Activated B cell treated with CpG ODN at 0.5 μM for 24 hours (primary cell): ENCODE results near the gene REL. TPM values are rescaled to one million over a fixed set of nuclear protein-coding genes. Genes with fewer than 3 reads are reported as not detected.

Experiments used
- ATAC-seq: fragments of 200-7000 bp; cut with Tn5 transposase; one replicate; pipeline ENCODE4 v1.10.0; 2021; ENCODE audit warnings: low read depth, mild to moderate bottlenecking, moderate library complexity
- CTCF ChIA-PET: fragments of 350-600 bp; sonication (Branson Sonifier 250); formaldehyde crosslinking; loops from one replicate; lab custom pipeline; 2021; ENCODE audit warnings: antibody characterized with exemption; lab: Charles Lee
- POLR2A ChIA-PET: fragments of 350-600 bp; sonication (Branson Sonifier 250); formaldehyde crosslinking; loops from one replicate; lab custom pipeline; 2021; ENCODE audit warnings: antibody characterized with exemption; lab: Charles Lee
- DNase-seq: peaks from one replicate; pipeline ENCODE4 v3.0.0; 2022
- H3K27ac Mint-ChIP-seq: one replicate; pipeline ENCODE4 v1.8.0; 2020; ENCODE audit warnings: mixed read lengths
- H3K27me3 Mint-ChIP-seq: one replicate; pipeline ENCODE4 v1.8.0; 2021; ENCODE audit warnings: mixed read lengths
- H3K36me3 Mint-ChIP-seq: one replicate; pipeline ENCODE4 v1.8.0; 2021; ENCODE audit warnings: low read depth, mixed read lengths
- H3K4me1 Mint-ChIP-seq: one replicate; pipeline ENCODE4 v1.8.0; 2021; ENCODE audit warnings: mixed read lengths
- H3K4me3 Mint-ChIP-seq: one replicate; pipeline ENCODE4 v1.8.0; 2020; ENCODE audit warnings: mild to moderate bottlenecking, mixed read lengths
- H3K9me3 Mint-ChIP-seq: one replicate; pipeline ENCODE4 v1.8.0; 2020; ENCODE audit warnings: mixed read lengths
- intact Hi-C: fragments of 100-400 bp; cut with micrococcal nuclease; formaldehyde crosslinking; loops from one replicate; pipeline ENCODE4 v1.15.1; 2024
- total RNA-seq: library from RNA; stranded (reverse); gene quantifications from 2 replicates; pipeline ENCODE4 v1.2.3, GENCODE V29; 2022
- TF ChIP-seq, protein P1 (sequence below): fragments of 200-600 bp; IDR thresholded peaks from one replicate; pipeline ENCODE4 v1.8.0; 2022; ENCODE audit warnings: antibody characterized with exemption, mild to moderate bottlenecking

The REL gene
- total RNA-seq, 1 donor from 2014 or later = 238 TPM

DNA sequence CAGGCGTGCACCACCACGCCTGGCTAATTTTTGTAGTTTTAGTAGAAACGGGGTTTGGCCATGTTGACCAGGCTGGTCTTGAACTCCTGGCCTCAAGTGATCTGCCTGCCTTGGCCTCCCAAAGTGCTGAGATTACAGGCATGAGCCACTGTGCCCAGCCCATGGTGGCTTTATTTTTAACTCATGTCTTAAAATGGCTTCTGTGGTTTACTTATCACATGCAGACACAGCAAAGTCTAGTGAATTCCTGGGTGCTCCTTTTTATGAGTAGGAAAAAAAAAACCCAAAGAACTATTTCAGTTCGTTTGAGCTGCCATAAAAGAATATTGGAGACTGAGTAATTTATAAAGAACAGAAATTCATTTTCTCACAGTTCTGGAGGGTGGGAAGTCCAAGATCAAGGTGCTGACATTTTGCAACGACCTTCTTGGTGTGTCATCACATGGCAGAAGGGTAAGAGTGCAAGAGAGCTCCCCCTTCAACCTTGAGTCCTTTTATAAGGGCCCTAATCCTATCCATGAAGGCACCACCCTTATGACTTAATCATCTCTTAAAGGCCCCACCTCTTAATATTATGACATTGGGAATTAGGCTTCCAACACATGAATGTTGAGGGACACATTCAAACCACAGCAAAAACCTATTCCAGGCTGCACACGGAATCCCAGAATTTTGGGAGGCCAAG is 12.6 kb upstream of the REL start:
- peaks cover 66% of the 10 kb centered on the region for H3K4me1 Mint-ChIP-seq
- TF ChIP-seq, protein P1, sequence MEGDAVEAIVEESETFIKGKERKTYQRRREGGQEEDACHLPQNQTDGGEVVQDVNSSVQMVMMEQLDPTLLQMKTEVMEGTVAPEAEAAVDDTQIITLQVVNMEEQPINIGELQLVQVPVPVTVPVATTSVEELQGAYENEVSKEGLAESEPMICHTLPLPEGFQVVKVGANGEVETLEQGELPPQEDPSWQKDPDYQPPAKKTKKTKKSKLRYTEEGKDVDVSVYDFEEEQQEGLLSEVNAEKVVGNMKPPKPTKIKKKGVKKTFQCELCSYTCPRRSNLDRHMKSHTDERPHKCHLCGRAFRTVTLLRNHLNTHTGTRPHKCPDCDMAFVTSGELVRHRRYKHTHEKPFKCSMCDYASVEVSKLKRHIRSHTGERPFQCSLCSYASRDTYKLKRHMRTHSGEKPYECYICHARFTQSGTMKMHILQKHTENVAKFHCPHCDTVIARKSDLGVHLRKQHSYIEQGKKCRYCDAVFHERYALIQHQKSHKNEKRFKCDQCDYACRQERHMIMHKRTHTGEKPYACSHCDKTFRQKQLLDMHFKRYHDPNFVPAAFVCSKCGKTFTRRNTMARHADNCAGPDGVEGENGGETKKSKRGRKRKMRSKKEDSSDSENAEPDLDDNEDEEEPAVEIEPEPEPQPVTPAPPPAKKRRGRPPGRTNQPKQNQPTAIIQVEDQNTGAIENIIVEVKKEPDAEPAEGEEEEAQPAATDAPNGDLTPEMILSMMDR = no peak
- DNase-seq (no peak), ATAC-seq (no peak)
- POLR2A ChIA-PET = interaction anchor here (0.6 to 5.8 kb wide), 11 partner anchors 12 to 124 kb away, joined by 3 to 104 read pairs (median 5); partner anchors contain the start of gene REL
- H3K4me3 Mint-ChIP-seq = no peak overlapping the region
- H3K27me3 Mint-ChIP-seq = no peaks in the 10 kb centered on the region
- peak overlapping the region; percentile 96 for H3K27ac Mint-ChIP-seq
- H3K9me3 Mint-ChIP-seq = peaks cover 7% of the 10 kb centered on the region
- intact Hi-C loops = loop anchor here (1.0 kb wide), 1 partner anchor 12 kb away; no protein-coding TSS in a partner anchor
- H3K36me3 Mint-ChIP-seq = peaks cover 10% of the 10 kb centered on the region
- CTCF ChIA-PET = interaction anchor here (0.7 to 1.6 kb wide), 4 partner anchors 11 to 50 kb away, joined by 3 to 5 read pairs (median 4); no protein-coding TSS in a partner anchor

DNA sequence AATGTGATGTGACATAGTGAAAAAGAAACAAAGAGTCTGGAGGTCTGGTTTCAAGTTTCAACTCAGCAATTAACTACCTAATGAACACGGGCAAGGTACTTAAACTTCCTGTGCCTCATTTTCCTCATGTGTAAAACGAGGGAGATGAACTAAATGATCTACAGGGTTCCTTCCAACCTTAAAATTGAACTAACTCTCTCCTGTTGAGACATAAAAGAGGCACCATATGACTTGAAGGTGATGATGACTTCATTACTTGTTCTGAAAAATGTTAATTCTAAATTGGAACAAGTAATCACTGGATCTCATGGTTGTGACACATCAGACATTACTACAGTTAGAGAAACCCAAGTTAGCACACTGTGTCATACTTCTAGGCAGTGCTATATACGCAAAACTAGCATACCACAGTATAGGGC is 8.9 kb upstream of the REL start:
- CTCF ChIA-PET = interaction anchor here (0.8 kb wide), 1 partner anchor 70 kb away, joined by 4 read pairs; no protein-coding TSS in a partner anchor
- TF ChIP-seq, protein P1 = no peak
- peaks cover 4% of the 10 kb centered on the region for H3K36me3 Mint-ChIP-seq
- no peak for DNase-seq
- H3K4me3 Mint-ChIP-seq = peak overlapping the region; percentile 67
- peak overlapping the region; percentile 82 for H3K27ac Mint-ChIP-seq
- no peaks in the 10 kb centered on the region for H3K27me3 Mint-ChIP-seq
- peak; percentile 30 for ATAC-seq
- H3K9me3 Mint-ChIP-seq = peaks cover 8% of the 10 kb centered on the region
- POLR2A ChIA-PET = interaction anchor here (0.7 to 1.6 kb wide), 7 partner anchors 9 to 67 kb away, joined by 3 to 9 read pairs (median 5); partner anchors contain the start of gene REL
- H3K4me1 Mint-ChIP-seq = peaks cover 60% of the 10 kb centered on the region
- intact Hi-C loops = no loop called here

DNA sequence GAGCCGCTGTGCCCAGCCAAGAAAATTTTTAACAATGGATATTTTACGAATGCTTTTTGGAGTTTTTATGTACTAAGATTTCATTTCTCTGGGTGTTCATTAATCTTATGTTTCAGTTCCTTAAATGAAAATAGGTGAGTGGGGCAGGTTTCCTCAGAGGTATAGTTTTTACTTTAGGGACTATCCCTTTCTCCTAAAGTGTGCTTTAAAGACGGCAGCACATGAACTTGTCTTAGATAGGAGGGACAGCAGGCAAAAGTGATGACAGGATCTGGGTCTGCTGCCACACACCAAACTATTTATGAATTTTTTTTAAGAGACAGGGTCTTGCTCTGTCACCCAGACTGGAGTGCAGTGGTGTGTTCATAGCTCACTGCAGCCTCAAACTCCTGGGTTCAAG is 8.0 kb upstream of the REL start:
- DNase-seq = no peak
- intact Hi-C loops = loop anchor here (1.0 kb wide), 3 partner anchors 8 to 66 kb away; partner anchors contain the start of gene REL
- POLR2A ChIA-PET = interaction anchor here (0.7 to 1.6 kb wide), 7 partner anchors 9 to 67 kb away, joined by 3 to 9 read pairs (median 5); partner anchors contain the start of gene REL

DNA sequence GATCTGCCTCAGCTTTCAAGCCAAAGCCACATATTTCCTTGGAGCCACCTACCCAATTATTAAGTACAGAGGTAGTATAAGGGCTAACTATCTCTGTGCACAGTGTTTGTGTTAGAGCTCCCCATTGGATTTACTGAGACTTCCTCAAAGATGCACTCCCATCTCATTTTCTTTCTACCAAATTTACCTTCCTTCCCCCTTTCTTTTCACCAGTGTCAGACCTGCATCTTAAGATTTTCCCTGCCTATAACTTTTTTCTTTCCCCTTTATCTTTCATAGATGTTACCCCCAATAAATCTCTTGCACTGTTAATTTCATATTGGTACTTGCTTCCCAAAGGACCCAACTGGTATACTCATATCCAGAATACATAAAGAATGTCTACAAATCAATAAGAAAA is 5.9 kb upstream of the REL start:
- Mint-ChIP-seq H3K36me3 (no peaks in the 10 kb centered on the region), H3K4me3 (no peak overlapping the region), H3K9me3 (peaks cover 5% of the 10 kb centered on the region), H3K27ac (peak overlapping the region; percentile 38), H3K4me1 (peaks cover 62% of the 10 kb centered on the region), H3K27me3 (no peaks in the 10 kb centered on the region)
- intact Hi-C loops = no loop called here
- ATAC-seq = no peak
- TF ChIP-seq, protein P1 = no peak
- POLR2A ChIA-PET = interaction anchor here (0.5 to 1.4 kb wide), 5 partner anchors 12 to 96 kb away, joined by 3 to 10 read pairs (median 4); no protein-coding TSS in a partner anchor
- DNase-seq = no peak
- CTCF ChIA-PET = no interaction called here

More for the DNA sequence above, 8.0 kb upstream of the REL start:
- Mint-ChIP-seq H3K4me1 (peaks cover 57% of the 10 kb centered on the region), H3K27me3 (no peaks in the 10 kb centered on the region), H3K27ac (peak overlapping the region; percentile 82), H3K9me3 (peaks cover 3% of the 10 kb centered on the region), H3K4me3 (peak overlapping the region; percentile 67), H3K36me3 (no peaks in the 10 kb centered on the region)
- peak; percentile 83 for ATAC-seq
- CTCF ChIA-PET = interaction anchor here (0.6 to 0.8 kb wide), 2 partner anchors 71 to 307 kb away, joined by 3 to 4 read pairs; no protein-coding TSS in a partner anchor
- TF ChIP-seq, protein P1 = no peak
